Stimulated activated CD8-positive, alpha-beta memory T cell treated with anti-CD3 and anti-CD28 coated beads, Interleukin-12 subunit alpha, Interleukin-12 subunit beta, amount 100 ng/mL, for 4 hours (primary cell): ENCODE results near the gene COL5A1.

Source experiments
- DNase-seq: peaks from one replicate; pipeline ENCODE4 v3.0.0-alpha.2; 2020; ENCODE audit warnings: low read depth

Gene COL5A1

DNA sequence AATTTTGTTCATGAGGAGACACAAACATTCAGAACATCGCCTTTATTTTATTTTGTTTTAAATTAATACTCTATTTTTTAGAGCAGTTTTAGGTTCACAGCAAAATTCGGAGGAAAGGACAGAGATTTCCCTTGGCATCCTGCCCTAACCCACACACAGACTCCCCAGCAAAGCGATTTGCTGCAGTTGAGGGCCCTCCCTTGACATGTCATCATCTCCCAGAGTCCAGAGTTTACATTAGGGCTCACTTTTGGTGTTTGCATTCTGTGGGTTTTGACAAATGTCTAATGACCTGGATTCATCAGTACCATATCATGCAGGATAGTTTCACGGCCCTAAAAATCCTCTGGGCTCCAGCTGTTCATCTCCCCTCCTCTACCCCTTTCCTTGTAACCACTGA is 33.6 kb upstream of the COL5A1 start:
- DNase-seq = no peak

DNA sequence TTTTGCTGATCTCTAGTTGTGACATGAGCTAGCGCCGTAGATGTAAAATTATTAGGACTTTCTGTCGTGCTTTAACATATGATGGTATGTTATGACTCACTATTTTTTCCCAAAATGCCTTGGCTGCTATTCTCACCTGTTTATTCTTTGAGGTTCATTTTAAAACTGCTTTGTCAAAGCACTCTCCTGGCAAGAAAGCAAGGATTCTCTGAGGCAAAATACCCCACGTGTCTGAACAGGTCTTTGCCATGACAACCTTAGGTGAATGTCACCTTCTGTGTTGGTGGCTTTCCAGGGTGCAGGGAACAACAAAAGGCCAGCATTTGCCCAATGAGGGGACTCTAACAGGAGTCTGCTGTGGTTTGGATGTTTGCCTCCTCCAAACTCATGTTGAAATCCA is 30.6 kb upstream of the COL5A1 start:
- DNase-seq = no peak

GRCh38 chr9:134612309-134612708 is 29.3 kb upstream of the COL5A1 start:
- no peak for DNase-seq

- DNase-seq = no peak
Measured at GRCh38 chr9:134612715-134613114, 28.9 kb upstream of the COL5A1 start.

GRCh38 chr9:134614256-134614655 is 27.3 kb upstream of the COL5A1 start:
- no peak for DNase-seq

- no peak for DNase-seq
Measured at GRCh38 chr9:134616341-134616740, 25.3 kb upstream of the COL5A1 start.

GRCh38 chr9:134617246-134617645 is 24.4 kb upstream of the COL5A1 start:
- no peak for DNase-seq

DNA sequence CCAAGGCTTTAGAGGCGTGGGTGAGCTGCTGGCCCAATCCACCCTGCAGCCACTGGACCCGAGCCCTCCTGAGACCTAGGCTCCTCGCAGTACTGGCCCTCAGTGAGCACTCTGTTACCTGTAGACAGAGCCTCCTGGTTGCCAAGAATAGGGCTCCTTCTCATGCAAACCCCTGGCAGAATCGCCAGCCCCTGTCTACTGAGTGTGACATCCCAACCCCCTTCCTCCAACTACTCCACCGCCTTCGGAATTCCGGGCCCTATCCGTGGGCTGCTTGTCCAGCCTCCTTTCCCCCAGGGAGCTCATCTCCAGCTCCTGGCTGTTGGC is 23.8 kb upstream of the COL5A1 start:
- no peak for DNase-seq

DNA sequence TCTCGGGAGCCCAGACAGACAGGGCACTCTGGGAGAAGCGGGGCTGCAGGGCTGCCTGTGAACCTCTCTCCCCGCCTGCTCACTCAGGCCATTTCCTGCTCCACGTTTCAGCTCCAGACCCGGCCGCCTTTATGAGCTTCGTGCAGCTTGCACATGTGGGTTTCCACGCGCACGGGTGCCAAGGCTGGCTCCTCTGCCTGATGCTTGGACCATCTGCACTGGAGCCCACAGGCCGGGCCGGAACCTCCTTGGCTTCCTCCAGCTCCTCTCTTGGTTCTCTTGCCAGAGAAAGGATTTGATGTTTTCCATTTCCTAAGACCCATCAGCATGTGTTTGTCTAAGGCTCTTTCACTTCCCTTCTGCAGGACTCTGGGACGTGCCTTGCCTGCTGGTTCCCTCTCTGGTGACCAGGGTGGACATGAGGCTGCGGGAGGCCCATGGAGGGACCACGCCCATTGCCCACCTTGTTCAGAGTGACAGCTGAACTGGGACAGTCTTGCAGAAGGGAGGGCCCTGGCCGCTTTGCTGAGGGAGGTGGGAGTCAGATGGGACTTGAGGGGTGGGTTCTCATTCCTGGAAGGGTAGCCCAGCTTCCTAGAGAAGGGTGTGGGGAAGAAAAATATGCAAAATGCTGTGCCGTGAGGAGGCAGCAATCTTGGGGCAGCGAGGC is 23.3 kb upstream of the COL5A1 start:
- no peak for DNase-seq

- no peak for DNase-seq
Measured at GRCh38 chr9:134618833-134619447, 22.7 kb upstream of the COL5A1 start.

GRCh38 chr9:134619448-134619982 is 22.1 kb upstream of the COL5A1 start:
- no peak for DNase-seq

- no peak for DNase-seq
Measured at GRCh38 chr9:134619983-134620661, 21.5 kb upstream of the COL5A1 start.

DNA sequence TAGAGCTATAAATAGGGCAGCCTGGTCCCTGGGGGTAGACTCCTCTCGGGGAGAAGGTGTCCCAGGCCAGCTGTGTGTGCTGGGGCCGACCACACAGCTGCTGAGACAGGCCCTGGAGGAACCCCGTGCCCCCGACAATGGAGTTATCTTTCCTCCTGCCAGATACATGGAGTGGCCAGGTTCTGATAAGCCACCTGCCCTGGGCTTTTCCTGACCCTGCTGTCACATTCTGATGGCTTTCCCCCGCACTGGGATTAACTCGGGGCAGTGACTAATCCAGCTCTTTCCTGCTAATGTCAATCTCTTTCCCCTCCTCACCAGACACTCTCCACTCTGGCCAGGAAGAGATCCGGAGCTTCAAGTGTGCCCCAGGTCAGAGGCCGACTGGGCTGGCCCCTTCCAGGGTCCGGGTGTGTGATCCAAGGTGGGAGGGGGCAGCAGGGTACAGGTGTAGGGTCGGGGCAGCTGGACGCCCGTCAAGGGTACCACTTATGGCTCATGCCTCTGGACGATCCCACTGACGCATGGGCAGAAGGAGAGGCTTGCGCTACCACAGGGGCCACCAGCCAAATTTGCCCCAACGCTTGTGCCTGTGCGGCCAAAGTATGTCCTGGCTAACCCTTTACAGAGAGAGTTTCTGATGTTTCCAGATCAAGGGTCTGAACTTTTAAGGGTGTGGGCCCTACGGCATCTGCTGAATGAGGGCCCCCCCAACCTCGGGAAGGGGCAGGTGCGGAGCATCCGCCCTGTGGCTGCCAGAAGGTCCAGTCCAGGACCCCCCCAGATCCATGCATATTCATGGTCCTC is 20.6 kb upstream of the COL5A1 start:
- DNase-seq = no peak

- no peak for DNase-seq
Measured at GRCh38 chr9:134621558-134622110, 20.0 kb upstream of the COL5A1 start.

GRCh38 chr9:134622896-134623257 is 18.7 kb upstream of the COL5A1 start:
- no peak for DNase-seq

GRCh38 chr9:134623258-134624066 is 18.1 kb upstream of the COL5A1 start:
- DNase-seq = no peak

DNA sequence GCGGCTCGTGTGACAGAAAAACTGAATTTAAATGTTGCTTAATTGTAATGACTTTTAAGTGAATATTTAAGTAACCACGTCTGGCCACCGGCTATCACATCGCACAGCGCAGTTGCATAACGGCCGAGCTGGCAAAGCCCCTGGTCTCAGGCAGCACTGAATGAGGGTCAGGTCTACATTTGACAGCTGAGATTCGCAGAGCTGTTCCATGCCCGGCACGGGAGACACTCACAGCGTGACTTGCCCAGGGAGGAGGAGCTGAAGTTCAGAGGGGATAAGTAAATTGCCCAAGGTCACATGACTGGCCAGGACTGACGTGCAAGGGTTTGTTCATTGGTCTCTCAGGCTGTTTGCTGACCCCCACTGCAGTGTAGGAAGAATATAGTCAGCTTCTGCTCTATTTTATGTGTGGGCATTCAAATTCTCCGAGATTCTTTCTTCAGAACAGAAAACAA is 17.4 kb upstream of the COL5A1 start:
- DNase-seq = no peak

- no peak for DNase-seq
Measured at GRCh38 chr9:134624621-134625181, 16.9 kb upstream of the COL5A1 start.

DNA sequence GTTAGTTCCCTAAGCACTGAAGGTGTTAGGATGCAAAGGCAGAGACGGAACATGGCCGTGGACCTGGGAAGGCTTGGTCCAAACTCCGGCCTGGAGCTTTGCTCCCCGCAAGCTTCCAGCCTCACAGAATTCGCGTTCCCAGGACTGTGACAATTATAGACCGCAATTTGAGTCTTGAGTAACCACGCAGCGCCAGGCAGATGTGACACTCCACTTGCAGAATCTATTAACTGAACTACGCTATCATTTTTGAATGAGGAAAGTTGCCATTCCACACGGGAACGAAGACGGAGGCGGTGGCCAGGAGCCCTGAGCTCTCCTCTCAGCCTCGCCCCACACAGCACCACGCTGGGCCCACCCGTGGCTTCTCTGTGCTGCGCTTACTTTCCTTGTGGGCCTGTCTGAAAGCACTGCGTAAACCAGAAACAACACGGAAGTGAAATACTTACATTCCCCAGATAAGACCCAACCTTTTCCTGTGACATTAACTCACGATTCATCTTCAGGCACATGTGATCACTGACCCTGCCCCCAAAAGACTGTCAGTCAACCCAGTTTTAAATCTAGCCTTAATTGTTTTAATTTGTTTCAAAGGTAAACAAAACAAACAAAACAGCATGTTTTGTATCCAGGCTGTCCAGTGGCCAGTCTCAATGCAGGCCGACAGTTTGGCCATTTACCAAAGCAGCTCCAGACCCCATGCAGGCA is 16.1 kb upstream of the COL5A1 start:
- DNase-seq = no peak

DNA sequence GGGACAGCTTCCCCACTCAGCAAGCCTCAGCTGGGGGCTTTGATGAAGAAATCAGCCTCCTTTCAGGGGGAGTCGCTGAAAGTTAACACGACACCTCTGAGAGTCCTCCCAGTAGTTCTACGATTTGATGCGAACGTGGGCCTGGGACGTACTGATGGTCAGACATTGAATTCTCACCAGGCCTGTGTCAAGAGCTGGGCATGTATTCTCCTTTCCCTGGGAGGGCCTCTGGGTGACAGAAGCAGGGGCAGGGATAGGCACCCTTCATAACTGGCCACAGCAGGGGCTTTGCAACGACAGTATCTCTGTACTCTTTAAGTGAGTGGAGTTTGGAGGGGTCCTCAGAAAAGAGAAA is 15.6 kb upstream of the COL5A1 start:
- DNase-seq = no peak
